DLD1 (cell line): Measurements from ENCODE around the gene CXCL13.
"Not testable (repeated sequence)": the region's sequence is repeated elsewhere in the genome, so short reads cannot be mapped to it uniquely, and the experiment has no call there.

ENCODE experiments used
- in situ Hi-C: cut with HindIII; loops from 2 replicates; pipeline ENCODE4 v1.10.0; 2017; ENCODE audit warnings: low sequenced_read_pairs

The CXCL13 gene

DNA sequence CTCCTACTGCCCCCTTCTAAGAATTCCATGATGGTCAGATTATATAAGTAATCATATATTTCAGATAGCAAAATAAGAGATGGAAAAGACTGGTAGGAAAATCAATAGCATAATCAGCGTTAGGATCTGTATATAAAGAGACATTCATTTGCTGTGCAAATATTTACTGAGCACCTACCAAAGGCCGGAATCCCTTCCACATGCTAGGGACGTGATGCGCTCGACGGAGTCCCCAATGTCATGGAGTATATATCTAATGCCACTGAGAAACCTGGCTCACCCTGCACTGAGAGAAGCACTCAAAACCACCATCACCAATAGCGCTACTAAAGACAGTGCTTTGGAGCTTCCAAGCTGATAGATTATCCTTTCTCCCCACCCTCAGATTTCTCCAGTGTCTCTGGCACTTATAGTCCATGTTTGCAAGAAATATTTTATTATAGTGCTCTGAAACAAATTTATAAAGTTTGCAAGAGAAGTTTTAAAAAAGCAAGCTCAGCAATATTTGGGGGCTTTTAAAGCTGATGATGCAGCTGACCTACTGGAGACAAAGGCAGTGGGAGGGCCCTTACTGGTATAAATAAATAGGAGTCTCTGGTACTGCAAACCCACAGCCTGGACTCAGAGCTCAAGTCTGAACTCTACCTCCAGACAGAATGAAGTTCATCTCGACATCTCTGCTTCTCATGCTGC lies at the start of gene CXCL13:
Gene CXCL13, plus strand, starts transcription at position 611 of the 693 bp plus-strand sequence. Its CDS starts 46 bp downstream, at position 657.
- in situ Hi-C loops, result loop anchor here (25.0 kb wide), 1 partner anchor 218 kb away; no protein-coding TSS in a partner anchor

DNA sequence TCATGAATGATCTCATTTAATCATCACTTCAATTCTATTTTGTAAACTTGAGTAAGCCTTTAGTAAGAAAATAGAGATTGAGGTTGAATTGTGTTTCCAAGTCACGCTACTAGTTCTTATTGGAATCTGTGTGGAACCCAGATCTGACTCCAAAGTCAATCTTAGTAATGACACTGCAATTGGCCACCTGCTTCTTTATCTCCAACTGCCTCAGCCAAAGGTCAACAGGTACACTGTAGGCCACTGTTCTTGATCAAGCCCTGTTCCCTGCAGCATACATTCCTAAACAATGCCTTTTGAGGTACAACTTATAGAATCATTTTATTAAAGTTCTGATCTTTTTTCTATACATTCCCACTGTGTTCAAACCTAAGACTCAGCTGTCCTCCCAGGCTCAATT lies 45.5 kb upstream of the CXCL13 start:
- in situ Hi-C loops, result no loop called here

GRCh38 chr4:77561720-77562119 lies 43.9 kb upstream of the CXCL13 start:
- in situ Hi-C loops, result not testable (repeated sequence)

DNA sequence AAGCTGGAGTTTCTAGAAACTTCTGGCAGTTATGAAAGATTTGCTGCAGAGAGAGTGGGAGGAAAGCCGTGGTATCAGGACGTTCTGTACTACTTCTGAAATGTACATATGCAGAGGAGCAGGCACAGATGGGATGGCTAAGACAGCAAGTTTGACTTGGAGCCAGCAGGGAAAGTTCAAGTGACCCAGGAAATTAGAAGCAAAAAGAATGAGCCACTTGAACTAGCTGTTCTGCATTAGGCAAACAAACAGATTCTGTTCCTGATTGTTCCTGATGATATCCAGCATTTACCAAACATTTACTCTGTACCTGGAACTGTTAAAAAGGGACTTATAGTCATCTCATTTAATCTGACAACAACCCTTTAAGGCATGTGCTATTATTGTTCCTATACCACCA lies 41.4 kb upstream of the CXCL13 start:
- in situ Hi-C loops, result no loop called here

- in situ Hi-C loops, result no loop called here
Measured at GRCh38 chr4:77566148-77566547, 39.5 kb upstream of the CXCL13 start.

DNA sequence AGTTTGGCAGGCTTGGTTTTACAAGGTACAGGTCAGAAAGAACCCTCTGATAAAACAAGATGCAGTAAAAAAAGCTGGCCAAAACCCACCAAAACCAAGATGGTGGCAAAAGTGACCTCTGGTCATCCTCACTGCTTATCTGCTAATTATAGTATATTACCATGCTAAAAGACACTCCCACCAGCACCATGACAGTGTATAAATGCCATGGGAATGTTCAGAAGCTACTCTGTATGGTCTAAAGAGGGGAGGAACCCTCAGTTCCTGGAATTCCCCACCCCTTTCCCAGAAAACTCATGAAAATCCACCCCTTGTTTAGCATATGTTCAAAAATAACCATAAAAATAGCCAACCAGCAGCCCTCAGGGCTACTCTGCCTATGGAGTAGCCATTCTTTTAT lies 38.1 kb upstream of the CXCL13 start:
- in situ Hi-C loops, result no loop called here

- in situ Hi-C loops, result not testable (repeated sequence)
Measured at GRCh38 chr4:77570508-77571214, 35.0 kb upstream of the CXCL13 start.

GRCh38 chr4:77576351-77576750 lies 29.3 kb upstream of the CXCL13 start:
- in situ Hi-C loops, result no loop called here

GRCh38 chr4:77578145-77578544 lies 27.5 kb upstream of the CXCL13 start:
- in situ Hi-C loops, result no loop called here

- in situ Hi-C loops, result no loop called here
Measured at GRCh38 chr4:77579406-77580076, 26.1 kb upstream of the CXCL13 start.

DNA sequence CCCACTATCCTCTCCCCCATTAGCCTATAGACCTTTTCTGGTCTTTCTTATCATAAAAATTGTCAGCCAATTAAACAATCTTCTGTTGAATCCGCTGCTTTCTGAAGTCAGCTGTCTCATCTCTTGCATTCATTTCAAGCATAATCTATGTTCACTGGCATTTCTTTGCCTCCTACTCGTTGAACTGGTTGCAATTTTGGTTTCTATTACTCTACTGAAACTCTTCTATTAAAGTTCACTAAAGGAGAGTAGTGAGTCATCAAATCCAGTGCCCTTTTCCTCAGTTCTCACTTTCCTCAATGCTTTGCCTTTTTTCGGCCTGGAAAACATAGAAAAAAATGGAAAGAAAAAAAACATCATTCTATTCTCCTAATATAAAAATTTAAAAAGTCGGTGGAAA lies 23.9 kb upstream of the CXCL13 start:
- in situ Hi-C loops, result no loop called here

DNA sequence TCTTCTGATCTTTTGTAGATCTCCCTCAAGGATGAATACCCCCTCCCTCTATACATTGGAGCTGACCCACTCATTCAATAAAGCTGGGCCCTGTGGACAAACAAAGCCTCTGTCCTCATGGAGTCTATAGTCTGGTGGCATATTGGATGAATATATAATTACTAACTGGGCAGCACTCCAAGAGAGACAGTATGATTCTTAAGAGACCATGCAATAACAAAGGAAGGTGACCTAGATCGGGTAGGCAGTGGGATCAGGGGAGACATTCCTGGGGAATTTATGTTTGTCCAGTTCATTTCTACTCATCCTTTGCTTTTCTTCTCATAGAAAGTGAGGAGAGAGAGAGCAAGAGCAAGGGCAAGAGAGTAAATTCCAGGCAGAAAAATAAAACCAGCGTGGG lies 23.5 kb upstream of the CXCL13 start:
- in situ Hi-C loops, result no loop called here

GRCh38 chr4:77582711-77583110 lies 22.9 kb upstream of the CXCL13 start:
- in situ Hi-C loops, result no loop called here

- in situ Hi-C loops, result no loop called here
Measured at GRCh38 chr4:77586951-77587383, 18.7 kb upstream of the CXCL13 start.

DNA sequence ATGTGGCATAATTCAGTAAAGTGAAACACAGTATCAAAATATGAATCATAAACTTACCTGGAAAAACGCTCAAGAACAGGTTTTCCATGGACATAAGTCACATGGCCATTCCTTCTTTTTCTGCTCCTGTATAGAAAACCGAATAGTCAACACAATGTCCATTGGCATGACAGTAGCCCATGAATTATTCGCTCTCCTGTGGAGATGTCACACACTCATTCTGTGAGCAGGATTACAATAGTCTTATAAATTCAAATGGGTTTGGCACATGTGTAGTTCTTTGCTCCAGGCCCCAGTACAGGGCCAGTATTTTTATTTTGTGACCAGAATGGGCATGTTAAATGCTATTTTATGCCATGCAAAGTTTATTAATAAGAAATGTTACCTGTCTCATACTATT lies 15.1 kb upstream of the CXCL13 start:
- in situ Hi-C loops, result no loop called here

DNA sequence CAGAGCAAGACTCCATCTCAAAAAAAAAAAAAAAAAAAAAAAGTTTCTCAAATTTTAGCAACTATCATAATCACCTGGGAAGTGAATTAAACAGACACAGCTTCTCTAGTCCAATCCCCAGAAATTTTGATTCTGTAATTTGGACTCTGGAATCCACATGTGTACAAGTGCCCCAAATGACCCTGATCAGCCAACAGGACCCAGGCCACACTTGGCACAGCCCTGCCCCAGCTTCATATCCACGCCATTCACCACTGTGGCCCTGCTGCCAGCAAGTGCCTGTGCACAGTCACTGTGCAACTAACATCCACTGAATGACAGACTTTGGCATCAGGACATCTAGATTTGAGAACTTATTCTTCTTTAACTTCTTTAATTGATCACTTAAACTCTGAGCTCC lies 14.1 kb upstream of the CXCL13 start:
- in situ Hi-C loops, result no loop called here

GRCh38 chr4:77593101-77593500 lies 12.5 kb upstream of the CXCL13 start:
- in situ Hi-C loops, result no loop called here

- in situ Hi-C loops, result no loop called here
Measured at GRCh38 chr4:77593993-77594392, 11.6 kb upstream of the CXCL13 start.

- in situ Hi-C loops, result no loop called here
Measured at GRCh38 chr4:77595364-77595973, 10.2 kb upstream of the CXCL13 start.

GRCh38 chr4:77599378-77599777 lies 6.2 kb upstream of the CXCL13 start:
- in situ Hi-C loops, result no loop called here
